ENCODE data around the gene SIX5.

SIX5 gene

DNA sequence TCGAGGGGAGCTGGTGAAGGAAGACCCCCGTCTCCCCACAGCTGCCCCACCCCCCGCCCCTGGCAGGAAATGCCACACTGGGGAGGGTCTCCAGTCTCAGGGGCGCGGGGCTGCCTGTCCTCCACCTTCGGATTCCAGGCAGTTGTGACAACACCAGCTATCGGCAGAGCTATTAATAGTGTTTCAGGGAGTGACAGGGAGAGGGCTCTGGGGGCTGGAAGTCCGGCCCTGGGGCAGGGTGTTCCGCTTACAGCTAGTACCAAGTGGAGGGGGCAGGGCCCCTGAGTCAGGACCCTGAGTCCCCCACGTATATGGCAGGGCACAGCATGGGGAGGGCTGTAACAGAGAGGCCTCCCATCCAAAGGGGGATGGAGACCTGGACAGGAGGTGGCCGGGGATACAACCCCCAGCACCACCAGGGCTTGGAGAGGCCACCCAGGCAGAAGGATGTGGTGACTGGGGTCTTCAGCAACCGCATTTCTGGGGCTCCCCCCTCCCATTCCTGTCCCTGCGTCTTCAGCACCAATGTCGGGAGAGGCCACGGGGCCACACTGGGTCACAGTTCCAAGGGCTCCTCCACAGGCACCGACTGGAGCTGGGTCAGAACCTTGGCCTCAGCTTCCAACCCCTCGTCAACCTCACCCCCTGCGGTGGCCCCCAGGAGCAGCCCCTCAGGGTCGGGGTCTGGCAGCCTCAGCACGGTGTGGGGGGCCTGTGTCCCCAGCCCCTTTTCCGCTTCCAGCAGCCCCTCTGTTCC lies 3.9 kb downstream of the SIX5 start:
- peaks cover 22% of the 10 kb centered on the region for H3K27me3 ChIP-seq
- TF ChIP-seq CTCF (IDR thresholded peaks at IDR 0.05; ENCODE audit: low read depth, low read length) = no peak
- H3K36me3 ChIP-seq = no peaks in the 10 kb centered on the region
- H3K4me3 ChIP-seq (ENCODE audit: low read depth, low read length) = no peak overlapping the region
- H3K4me1 ChIP-seq = no peaks in the 10 kb centered on the region
- no peak for DNase-seq
- no peaks in the 10 kb centered on the region for H3K9me3 ChIP-seq

- TF ChIP-seq CTCF (IDR thresholded peaks at IDR 0.05; ENCODE audit: low read depth, low read length) = no peak
- H3K27me3 ChIP-seq = peaks cover 22% of the 10 kb centered on the region
- H3K36me3 ChIP-seq = no peaks in the 10 kb centered on the region
- H3K9me3 ChIP-seq = no peaks in the 10 kb centered on the region
- no peaks in the 10 kb centered on the region for H3K4me1 ChIP-seq
- DNase-seq = no peak
- no peak overlapping the region for H3K4me3 ChIP-seq (ENCODE audit: low read depth, low read length)
These were observed 4.6 kb downstream of the SIX5 start for GRCh38 chr19:45764475-45764874.

- peaks cover 22% of the 10 kb centered on the region for H3K27me3 ChIP-seq
- no peak for TF ChIP-seq CTCF (IDR thresholded peaks at IDR 0.05; ENCODE audit: low read depth, low read length)
- DNase-seq = no peak
- no peak overlapping the region for H3K4me3 ChIP-seq (ENCODE audit: low read depth, low read length)
- H3K9me3 ChIP-seq = no peaks in the 10 kb centered on the region
- H3K4me1 ChIP-seq = no peaks in the 10 kb centered on the region
- no peaks in the 10 kb centered on the region for H3K36me3 ChIP-seq
These were observed 5.3 kb downstream of the SIX5 start for GRCh38 chr19:45763691-45764294.

DNA sequence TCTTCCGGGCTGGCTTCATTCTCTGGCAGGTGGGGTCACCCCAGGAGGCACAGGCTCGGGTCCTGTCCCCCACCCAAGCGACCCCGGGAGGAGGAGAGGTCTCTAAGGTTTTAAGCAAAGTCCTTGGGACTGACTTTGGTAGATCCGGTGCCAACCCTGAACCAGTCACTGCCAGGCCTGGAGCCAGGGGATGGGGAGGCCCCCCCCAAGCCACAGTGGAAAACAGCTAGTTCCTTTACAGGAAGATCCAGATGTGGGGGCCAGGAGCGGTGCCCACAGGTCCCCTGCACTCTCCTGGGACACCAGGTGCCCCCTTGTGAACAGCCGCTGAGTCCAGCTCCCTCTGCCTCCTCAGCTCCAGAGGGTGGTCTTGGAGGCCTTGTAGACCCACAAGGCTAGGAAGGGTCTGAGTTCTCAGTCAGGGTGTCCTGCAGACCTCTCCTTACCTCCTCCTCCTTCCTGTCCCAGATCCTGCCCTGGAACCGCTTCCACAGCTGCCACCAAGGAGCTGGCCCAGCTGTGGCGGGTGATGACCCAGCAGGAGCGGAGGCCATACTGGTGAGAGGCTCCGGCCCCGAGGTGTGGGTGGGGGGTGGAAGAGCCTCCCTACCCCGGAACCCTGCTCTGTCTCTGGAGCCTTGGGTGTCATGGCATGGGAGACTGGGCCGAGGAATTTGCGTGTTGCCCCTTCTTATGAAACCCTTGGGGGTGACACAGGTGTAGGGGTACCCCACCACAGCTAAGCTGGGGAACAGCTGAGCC lies 6.0 kb downstream of the SIX5 start:
- Histone ChIP-seq H3K9me3 (no peaks in the 10 kb centered on the region), H3K4me3 (ENCODE audit: low read depth, low read length) (no peak overlapping the region), H3K27me3 (peaks cover 18% of the 10 kb centered on the region), H3K4me1 (no peaks in the 10 kb centered on the region), H3K36me3 (no peaks in the 10 kb centered on the region)
- DNase-seq = no peak
- TF ChIP-seq CTCF (IDR thresholded peaks at IDR 0.05; ENCODE audit: low read depth, low read length) = no peak

GRCh38 chr19:45761714-45762113 lies 7.3 kb downstream of the SIX5 start:
- no peak for TF ChIP-seq CTCF (IDR thresholded peaks at IDR 0.05; ENCODE audit: low read depth, low read length)
- no peak overlapping the region for H3K4me3 ChIP-seq (ENCODE audit: low read depth, low read length)
- H3K4me1 ChIP-seq = no peaks in the 10 kb centered on the region
- peaks cover 5% of the 10 kb centered on the region; the same call in 1 of the 2 replicates for H3K27me3 ChIP-seq
- H3K36me3 ChIP-seq = no peaks in the 10 kb centered on the region
- no peak for DNase-seq
- no peaks in the 10 kb centered on the region for H3K9me3 ChIP-seq

Measured in BE2C (cell line).